HK-2 (cell line): ENCODE results near the gene SDC1.
A peak's percentile ranks its signal among the peaks of the same experiment; 100 is the strongest.

Source experiments
- DNase-seq: peaks from one replicate; pipeline ENCODE4 v3.0.0-alpha.2; 2018; ENCODE audit not compliant: unreplicated experiment

SDC1 gene

DNA sequence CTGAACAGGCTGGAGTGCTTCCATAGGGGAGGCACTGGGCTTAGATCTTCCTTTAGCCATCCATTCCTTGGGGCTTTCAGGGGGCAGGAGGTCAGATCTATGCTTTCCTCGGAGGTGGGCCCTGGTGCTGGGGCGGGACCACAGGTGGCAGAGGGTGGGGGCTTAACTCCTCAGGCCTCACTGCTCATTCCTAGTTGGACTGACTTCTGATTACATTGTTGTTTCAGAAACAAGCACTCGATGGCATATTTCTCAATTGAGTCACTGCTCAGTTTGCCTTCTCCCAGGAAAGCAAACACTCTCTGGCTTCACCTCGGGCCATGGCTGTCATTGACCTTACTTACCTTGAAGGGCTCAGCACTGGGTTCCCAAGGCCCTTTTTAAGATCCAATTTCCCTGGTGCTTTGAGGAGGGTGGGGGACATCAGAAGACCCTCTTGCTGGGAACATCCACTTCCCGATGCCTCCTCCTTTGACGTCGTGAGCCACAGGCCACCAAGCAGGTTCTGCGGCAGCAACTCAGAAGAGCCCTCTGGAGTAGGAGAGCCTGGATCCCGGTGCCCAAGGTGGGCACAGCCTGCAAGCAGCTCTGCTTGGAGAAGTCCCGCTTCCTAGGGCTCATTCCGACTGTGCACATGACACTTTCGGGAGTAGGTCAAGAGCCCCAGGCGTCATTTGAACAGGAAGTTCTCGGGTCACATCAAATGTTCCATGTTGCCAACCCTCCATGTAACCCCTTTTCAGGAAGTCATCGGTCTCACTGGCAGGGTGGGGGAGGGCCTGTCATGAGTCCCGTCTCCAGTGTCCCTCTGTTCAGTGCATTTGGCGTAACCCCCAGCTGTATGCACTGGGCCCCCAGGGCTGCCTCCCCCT, 40.6 kb downstream of the SDC1 start:
- DNase-seq = peak; percentile 51

GRCh38 chr2:20183373-20183772, 41.6 kb downstream of the SDC1 start:
- no peak for DNase-seq

- peak; percentile 81 for DNase-seq
These were observed 42.5 kb downstream of the SDC1 start for GRCh38 chr2:20182241-20182931.

DNA sequence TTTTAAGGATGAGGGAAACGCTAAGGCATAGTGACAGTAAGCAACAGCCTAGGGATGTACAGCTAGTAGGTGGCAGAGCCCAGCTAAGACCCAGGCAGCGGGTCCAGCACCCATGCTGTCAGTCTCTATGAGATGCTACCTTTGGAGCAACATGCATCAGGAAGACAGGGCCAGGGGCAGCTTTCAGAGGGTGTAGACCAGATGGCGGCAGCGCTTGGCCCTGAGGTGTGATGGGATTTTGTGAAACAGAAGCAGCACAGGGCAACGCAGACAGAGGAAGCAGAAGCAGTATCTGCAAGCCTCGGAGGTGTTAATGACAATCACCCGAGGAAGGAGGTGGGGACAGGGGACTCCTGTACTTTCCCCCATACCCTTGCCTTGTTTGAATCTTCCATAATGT, 43.2 kb downstream of the SDC1 start:
- no peak for DNase-seq

DNA sequence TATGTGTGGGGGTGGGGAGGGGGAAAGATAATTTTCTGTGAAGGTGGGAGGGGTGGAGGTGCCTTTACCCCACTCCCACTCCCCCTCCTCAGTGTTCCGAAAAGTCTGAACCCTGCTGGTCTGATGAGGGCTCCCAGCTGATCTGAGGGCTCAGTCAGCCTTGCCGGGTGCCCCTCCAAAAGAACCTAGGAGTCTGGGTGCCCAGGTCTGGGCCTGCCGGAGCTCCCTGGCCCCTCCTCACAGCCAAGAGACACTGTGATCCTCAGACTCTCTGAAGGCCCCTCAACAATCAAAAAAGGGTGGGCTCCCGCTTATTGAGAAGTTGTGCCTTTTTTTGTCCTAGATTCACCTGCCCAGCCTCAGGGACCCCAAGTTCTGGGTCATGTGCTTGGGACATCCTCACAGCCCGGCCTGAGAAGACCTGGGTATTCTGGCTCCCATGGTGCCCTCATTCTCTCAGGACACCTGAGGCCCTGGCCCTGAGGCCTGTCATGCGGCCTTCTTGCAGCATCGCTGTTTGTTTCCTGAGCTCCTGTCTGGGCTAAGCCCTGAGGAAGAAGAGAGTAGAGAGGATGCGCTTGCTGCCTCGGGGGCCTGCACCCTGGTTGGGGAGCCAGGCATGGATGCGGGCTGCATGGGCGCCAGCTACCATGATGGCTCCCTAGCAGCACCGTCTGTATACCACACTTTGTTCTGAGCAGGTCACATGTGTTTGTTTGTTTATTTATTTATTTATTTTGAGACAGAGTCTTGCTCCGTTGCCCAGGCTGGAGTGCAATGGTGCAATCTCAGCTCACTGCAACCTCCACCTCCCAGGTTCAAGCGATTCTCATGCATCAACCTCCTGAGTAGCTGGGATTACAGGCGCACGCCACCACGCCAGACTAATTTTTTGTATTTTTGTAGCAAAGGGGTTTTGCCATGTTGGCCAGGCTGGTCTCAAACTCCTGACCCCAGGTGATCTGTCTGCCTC, 44.0 kb downstream of the SDC1 start:
- DNase-seq = no peak

GRCh38 chr2:20179755-20180594, 45.0 kb downstream of the SDC1 start:
- DNase-seq = peak; percentile 84

GRCh38 chr2:20179466-20179754, 45.5 kb downstream of the SDC1 start:
- DNase-seq = no peak

- no peak for DNase-seq
These were observed 46.1 kb downstream of the SDC1 start for GRCh38 chr2:20178666-20179465.

- DNase-seq = no peak
These were observed 46.7 kb downstream of the SDC1 start for GRCh38 chr2:20178249-20178607.

- no peak for DNase-seq
These were observed 47.2 kb downstream of the SDC1 start for GRCh38 chr2:20177556-20178248.

GRCh38 chr2:20176760-20177159, 48.2 kb downstream of the SDC1 start:
- no peak for DNase-seq

- DNase-seq = no peak
These were observed 49.0 kb downstream of the SDC1 start for GRCh38 chr2:20175931-20176330.

GRCh38 chr2:20175267-20175666, 49.7 kb downstream of the SDC1 start:
- DNase-seq = no peak

DNA sequence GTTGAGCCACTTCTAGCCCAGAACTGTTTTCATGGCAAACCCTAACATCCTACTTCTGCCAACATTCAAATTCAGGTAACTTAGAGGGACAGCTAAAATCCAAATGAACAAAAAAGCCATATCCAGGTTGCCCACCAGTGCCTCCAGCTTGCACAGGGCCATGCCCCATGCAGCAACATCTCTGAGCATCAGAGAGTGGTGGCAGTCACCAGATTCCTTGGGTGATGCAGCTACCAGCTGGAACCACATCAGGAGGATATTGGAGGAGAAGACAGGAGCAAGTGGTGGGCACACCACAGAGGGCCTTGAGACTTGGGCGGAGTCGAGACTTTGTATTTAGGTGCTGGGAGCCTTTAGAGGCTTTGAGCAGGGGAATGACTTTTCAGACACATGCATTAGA, 50.5 kb downstream of the SDC1 start:
- DNase-seq = no peak

DNA sequence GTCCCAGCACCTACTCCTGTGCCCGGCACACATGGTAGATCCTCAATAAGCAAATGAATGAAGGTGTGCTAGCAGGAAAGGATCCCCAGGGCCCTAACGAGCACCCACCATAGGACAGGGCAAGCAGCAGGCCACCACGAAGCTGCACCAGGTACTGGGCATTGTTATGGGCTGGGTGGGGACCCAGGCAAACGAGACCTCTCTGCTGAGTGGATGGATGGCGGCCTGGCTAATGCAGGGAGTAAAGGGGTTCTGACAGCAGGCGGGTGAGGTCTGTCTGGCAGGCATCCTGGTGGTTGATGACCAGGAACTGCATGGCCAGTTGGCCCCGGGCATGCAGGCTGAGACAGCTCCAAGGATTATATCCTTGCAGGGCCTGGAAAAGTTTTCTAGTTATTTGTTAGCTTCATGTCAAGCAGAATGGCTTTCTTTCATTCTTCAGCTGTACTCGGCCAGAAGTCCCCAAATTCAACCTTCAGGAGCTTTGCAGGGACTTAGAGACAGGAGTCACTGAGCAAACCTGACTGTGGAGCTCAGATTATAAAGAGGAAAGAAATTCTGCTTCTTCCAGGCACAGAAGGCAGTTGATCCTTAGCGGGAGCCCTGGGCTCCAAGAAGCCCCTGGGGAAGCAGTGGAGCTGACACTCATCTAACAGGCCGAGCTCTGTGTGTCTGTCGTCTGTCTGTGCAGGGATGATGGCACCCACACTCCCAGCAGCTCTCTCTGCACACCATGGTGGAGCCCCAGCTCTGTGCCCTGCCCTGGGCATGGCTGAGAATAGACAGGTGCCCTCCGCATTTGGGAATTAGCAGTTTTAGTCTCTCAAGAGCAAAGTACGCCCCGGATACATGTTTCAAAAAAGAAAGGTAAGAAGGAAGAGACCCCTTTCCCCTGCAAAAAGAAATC, 51.2 kb downstream of the SDC1 start:
- DNase-seq = no peak

GRCh38 chr2:20173064-20173463, 51.9 kb downstream of the SDC1 start:
- DNase-seq = no peak

DNA sequence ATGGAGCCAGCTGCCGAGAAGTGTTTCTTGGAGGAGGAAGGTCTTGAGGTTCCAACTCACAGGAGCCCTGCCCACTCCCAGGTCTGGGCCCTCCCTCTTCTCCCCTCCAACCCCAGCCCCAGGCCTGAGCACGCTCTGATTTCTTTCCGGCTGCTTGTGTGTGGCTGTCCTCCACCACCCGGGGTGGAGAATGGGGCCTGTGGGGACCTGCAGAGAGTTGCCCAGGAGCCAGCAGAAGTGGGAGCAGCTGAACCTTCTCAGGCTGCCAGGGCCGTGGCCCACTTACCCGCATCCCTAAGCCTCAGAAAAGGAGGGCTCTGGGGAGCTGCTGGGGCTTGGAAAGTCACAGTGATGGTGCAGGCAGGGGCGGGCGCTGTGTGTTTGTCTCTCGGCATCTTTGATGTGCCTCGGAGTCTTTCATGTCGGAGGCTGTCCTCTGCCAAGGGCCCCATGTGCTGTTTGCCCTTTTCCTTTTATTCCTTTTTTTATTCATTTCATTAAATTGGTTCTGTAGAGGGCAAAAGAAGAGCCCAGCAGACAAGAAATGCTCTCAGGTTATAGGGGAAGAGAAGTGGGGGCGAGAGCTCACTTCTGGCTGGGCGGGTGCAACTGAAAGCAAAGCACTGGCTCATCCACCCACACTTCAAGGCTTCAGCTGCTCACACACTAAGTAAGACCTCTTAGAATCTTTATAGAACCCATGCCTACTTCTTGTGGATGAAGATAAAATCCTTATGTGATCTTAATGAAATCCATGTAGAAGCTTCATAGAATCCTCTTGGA, 52.5 kb downstream of the SDC1 start:
- no peak for DNase-seq

GRCh38 chr2:20171445-20171977, 53.4 kb downstream of the SDC1 start:
- DNase-seq = no peak
